HepG2 (cell line): ENCODE measurements around the gene S1PR3. TPM values are rescaled to one million over a fixed set of nuclear protein-coding genes. Genes with fewer than 3 reads are reported as not detected.

Source experiments
- ATAC-seq: fragments of 200-7000 bp; cut with Tn5 transposase; 3 replicates; pipeline ENCODE4 v1.9.1; 2020; ENCODE audit warnings: mild to moderate bottlenecking, moderate library complexity
- BruUV-seq: library from RNA; stranded (reverse); fragments of 400-500 nt; replicated peaks from 2 replicates; lab custom pipeline; 2021; lab: Mats Ljungman, UMichigan
- CTCF ChIA-PET: fragments of 300-600 bp; formaldehyde crosslinking; extraction: SDS; loops from one replicate; lab custom pipeline; 2021; ENCODE audit warnings: low total read pairs, inconsistent platforms, low intra/inter-chr PET ratio; lab: Yijun Ruan, JAX
- POLR2A ChIA-PET: fragments of 350-600 bp; sonication (Branson Sonifier 250); formaldehyde crosslinking; loops from one replicate; lab custom pipeline; 2020; ENCODE audit warnings: antibody characterized with exemption, inconsistent platforms; lab: Yijun Ruan, JAX
- DNase-seq: peaks from one replicate; pipeline ENCODE4 v3.0.0-alpha.2; 2015; ENCODE audit warnings: low spot score
- FAIRE-seq: peaks from 3 replicates; lab custom pipeline; 2011; peaks lifted over from hg19 to GRCh38; lab: Jason Lieb, UNC
- H2AFZ ChIP-seq: one replicate; pipeline ENCODE4 v1.6.1; 2011; ENCODE audit warnings: low read length, inconsistent platforms
- H3K27ac ChIP-seq: fragments of 300-600 bp; 3 replicates; pipeline ENCODE4 v1.8.0; 2011; ENCODE audit warnings: mixed run types, mild to moderate bottlenecking, mixed read lengths, low read length, inconsistent platforms; ENCODE audit not compliant: insufficient read depth; ENCODE audit errors: extremely low read length
- H3K27me3 ChIP-seq, 2 experiments: fragments of 200-600 bp in 1 of 2; 2 replicates in 1 of 2; 3 replicates in 1 of 2; pipeline versions ENCODE4 v1.6.0 to v1.8.0; 2011; ENCODE audit warnings: low read length in 2 of 2, mild to moderate bottlenecking in 2 of 2, moderate library complexity in 2 of 2, inconsistent platforms in 1 of 2; ENCODE audit not compliant: insufficient read depth in 2 of 2, control insufficient read depth in 1 of 2
- H3K36me3 ChIP-seq, 2 experiments: fragments of 200-600 bp in 1 of 2; replicated peaks in 1 of 2; 2 replicates in 1 of 2; 3 replicates in 1 of 2; pipeline versions ENCODE4 v1.5.1 to v1.8.0; 2011; ENCODE audit warnings: low read length in 2 of 2, inconsistent platforms in 1 of 2; ENCODE audit not compliant: insufficient read depth in 2 of 2, control insufficient read depth in 1 of 2
- H3K4me1 ChIP-seq: 2 replicates; pipeline ENCODE4 v1.5.1; 2012; ENCODE audit warnings: low read length, inconsistent platforms; ENCODE audit not compliant: insufficient read depth
- H3K4me2 ChIP-seq: 2 replicates; pipeline ENCODE4 v1.6.0; 2011; ENCODE audit warnings: low read depth, low read length, inconsistent platforms
- H3K4me3 ChIP-seq, 3 experiments: fragments of 200-600 bp in 1 of 3; sonication (generic), shearing (Covaris generic) in 1 of 3; replicated peaks in 1 of 3; 2 replicates each; pipeline ENCODE4 v1.5.1; 2011 to 2016; ENCODE audit warnings: low read length in 3 of 3, inconsistent platforms in 2 of 3, low read depth in 2 of 3, mild to moderate bottlenecking in 2 of 3, control low read depth in 1 of 3, mixed read lengths in 1 of 3; ENCODE audit not compliant: insufficient read depth in 1 of 3
- H3K79me2 ChIP-seq: one replicate; pipeline ENCODE4 v1.6.1; 2011; ENCODE audit warnings: low read length, inconsistent platforms; ENCODE audit not compliant: insufficient read depth
- H3K9ac ChIP-seq: 2 replicates; pipeline ENCODE4 v1.6.0; 2011; ENCODE audit warnings: mild to moderate bottlenecking, low read depth, low read length, inconsistent platforms; ENCODE audit not compliant: insufficient read depth
- H3K9me3 ChIP-seq: 2 replicates; pipeline ENCODE4 v1.5.1; 2012; ENCODE audit warnings: mild to moderate bottlenecking, low read length
- H4K20me1 ChIP-seq: 2 replicates; pipeline ENCODE4 v1.6.0; 2011; ENCODE audit warnings: inconsistent platforms, mild to moderate bottlenecking, low read length, moderate library complexity; ENCODE audit not compliant: insufficient read depth
- JUN ChIP-seq: sonication (generic); formaldehyde crosslinking; IDR thresholded peaks from 2 replicates; pipeline ENCODE4 v1.4.0; 2020; ENCODE audit warnings: mild to moderate bottlenecking, missing genetic modification reagents
- MAZ ChIP-seq, 2 experiments: sonication (generic) in 1 of 2; formaldehyde crosslinking in 1 of 2; IDR thresholded peaks; 2 replicates each; pipeline versions ENCODE4 v1.5.0 to v1.6.1; 2012 to 2020; ENCODE audit warnings: low read depth in 2 of 2, mild to moderate bottlenecking in 2 of 2, borderline replicate concordance in 1 of 2, improper control_type of control experiment in 1 of 2, low read length in 1 of 2, missing genetic modification reagents in 1 of 2, moderate library complexity in 1 of 2
- MXI1 ChIP-seq: IDR thresholded peaks from 3 replicates; pipeline ENCODE4 v1.6.1; 2012; ENCODE audit warnings: low read depth, low read length, inconsistent platforms, borderline replicate concordance
- PPARG ChIP-seq: conservative IDR thresholded peaks from 2 replicates; pipeline ENCODE4 v1.6.1; 2016; ENCODE audit warnings: missing biosample characterization, missing genetic modification reagents
- PRMT3 ChIP-seq: sonication (generic); formaldehyde crosslinking; IDR thresholded peaks from 2 replicates; pipeline ENCODE4 v1.8.1; 2022; ENCODE audit warnings: low read depth, mild to moderate bottlenecking, moderate library complexity, missing genetic modification reagents, borderline replicate concordance
- ZBTB7B ChIP-seq: sonication (generic); formaldehyde crosslinking; IDR thresholded peaks from 2 replicates; pipeline ENCODE4 v1.4.0; 2020; ENCODE audit warnings: missing genetic modification reagents
- ZNF230 ChIP-seq: sonication (generic); formaldehyde crosslinking; IDR thresholded peaks from 2 replicates; pipeline ENCODE4 v1.4.0; 2020; ENCODE audit warnings: mild to moderate bottlenecking, missing genetic modification reagents
- ZNF253 ChIP-seq: sonication (generic); formaldehyde crosslinking; IDR thresholded peaks from 2 replicates; pipeline ENCODE4 v1.8.0; 2022; ENCODE audit warnings: mild to moderate bottlenecking, missing genetic modification reagents, borderline replicate concordance
- ZNF335 ChIP-seq: sonication (generic); formaldehyde crosslinking; IDR thresholded peaks from 2 replicates; pipeline ENCODE4 v1.4.0; 2020; ENCODE audit warnings: missing genetic modification reagents
- WGBS: methylation state at CpG from one replicate; pipeline ENCODE4 v1.1.6; 2017; ENCODE audit warnings: low lambda C conversion rate; 5-methylcytosine and 5-hydroxymethylcytosine counted together
- in situ Hi-C: cut with HindIII; loops from 2 replicates; pipeline ENCODE4 v1.10.0; 2017; ENCODE audit warnings: low pct_unique_long_range_greater_than_20kb; ENCODE audit not compliant: extremely low pct_ligation_motif_present
- intact Hi-C: fragments of 100-400 bp; cut with micrococcal nuclease; formaldehyde crosslinking; loops from one replicate; pipeline ENCODE4 v1.10.0; 2022; ENCODE audit not compliant: unreplicated experiment
- polyA plus RNA-seq, 8 experiments: library from polyadenylated mRNA; depleted of rRNA in 3 of 8; stranded (reverse) in 7 of 8; unstranded in 1 of 8; fragments of >200 nt; fragmentation: Illumina TruSeq in 4 of 8; extraction: Trizol in 4 of 8; gene quantifications; 2 replicates each; pipeline versions ENCODE4 v1.2.1 to v1.2.3, GENCODE V29; 2011 to 2016; ENCODE audit warnings: low read depth in 4 of 8, missing spikeins in 1 of 8, mixed read lengths in 1 of 8; ENCODE audit not compliant: insufficient read depth in 1 of 8
- total RNA-seq, 5 experiments: library from RNA; depleted of rRNA; stranded (reverse); fragments of >200 nt; fragmentation: Illumina TruSeq; extraction: Trizol; gene quantifications; 2 replicates each; pipeline ENCODE4 v1.2.3, GENCODE V29; 2016; ENCODE audit warnings: low read depth in 1 of 5
- TF ChIP-seq, protein P1 (sequence below): sonication (generic); formaldehyde crosslinking; IDR thresholded peaks from 2 replicates; pipeline ENCODE4 v1.4.0; 2020; ENCODE audit warnings: missing genetic modification reagents

The S1PR3 gene
- total and polyA plus RNA-seq, 2 of the 13 experiments (the other 11 are each of a cell fraction or from before 2014, with no cell fraction given) = 0.02 TPM; not detected in 1

DNA sequence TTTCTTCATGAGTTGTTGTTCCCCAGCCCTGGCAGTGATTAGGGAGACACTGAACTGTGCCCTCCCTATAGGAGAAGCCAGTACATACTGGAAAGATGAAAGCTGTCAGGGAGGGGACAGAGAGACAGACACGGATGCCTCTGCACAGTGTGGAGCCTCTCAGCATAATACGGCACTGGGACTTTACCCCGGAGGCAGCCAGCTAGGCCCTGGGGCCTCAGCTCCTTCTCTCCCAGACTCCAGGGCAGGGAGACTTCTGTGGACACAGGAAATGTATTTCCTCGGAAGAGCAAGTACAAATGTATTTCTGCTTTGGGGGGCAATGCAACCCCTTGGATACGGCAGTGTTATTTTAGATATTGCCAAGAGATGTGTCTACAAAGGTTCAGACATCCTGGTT is 62.0 kb downstream of the S1PR3 start:
- Histone ChIP-seq H3K9ac (no peak overlapping the region), H3K9me3 (no peaks in the 10 kb centered on the region), H4K20me1 (no peaks in the 10 kb centered on the region), H3K27me3 (no peaks in the 10 kb centered on the region), H3K4me3 (no peak overlapping the region), H3K27ac (no peak overlapping the region), H3K79me2 (no peaks in the 10 kb centered on the region), H3K4me2 (no peak overlapping the region), H2AFZ (no peak overlapping the region)
- no TSS peak for BruUV-seq
- POLR2A ChIA-PET = no interaction called here
- FAIRE-seq = no peak
- 32% methylated on average over 5 of the region's 5 CpGs for WGBS
- intact Hi-C loops = no loop called here
- TF ChIP-seq JUN = no peak
- TF ChIP-seq, protein P1, sequence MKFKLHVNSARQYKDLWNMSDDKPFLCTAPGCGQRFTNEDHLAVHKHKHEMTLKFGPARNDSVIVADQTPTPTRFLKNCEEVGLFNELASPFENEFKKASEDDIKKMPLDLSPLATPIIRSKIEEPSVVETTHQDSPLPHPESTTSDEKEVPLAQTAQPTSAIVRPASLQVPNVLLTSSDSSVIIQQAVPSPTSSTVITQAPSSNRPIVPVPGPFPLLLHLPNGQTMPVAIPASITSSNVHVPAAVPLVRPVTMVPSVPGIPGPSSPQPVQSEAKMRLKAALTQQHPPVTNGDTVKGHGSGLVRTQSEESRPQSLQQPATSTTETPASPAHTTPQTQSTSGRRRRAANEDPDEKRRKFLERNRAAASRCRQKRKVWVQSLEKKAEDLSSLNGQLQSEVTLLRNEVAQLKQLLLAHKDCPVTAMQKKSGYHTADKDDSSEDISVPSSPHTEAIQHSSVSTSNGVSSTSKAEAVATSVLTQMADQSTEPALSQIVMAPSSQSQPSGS (CRISPR knock-in tag) = no peak
- no peak for TF ChIP-seq MAZ (IDR thresholded peaks at IDR 0.05; ENCODE audit: borderline replicate concordance, low read depth, low read length)
- no peak for TF ChIP-seq MAZ (CRISPR knock-in tag; IDR thresholded peaks at IDR 0.05; ENCODE audit: low read depth)
- TF ChIP-seq PRMT3 (CRISPR knock-in tag) = no peak
- TF ChIP-seq MXI1 = no peak
- TF ChIP-seq ZNF253 (CRISPR knock-in tag) = no peak
- TF ChIP-seq ZBTB7B (CRISPR knock-in tag) = no peak
- TF ChIP-seq ZNF335 (CRISPR knock-in tag) = no peak
- TF ChIP-seq ZNF230 = no peak
- TF ChIP-seq PPARG (CRISPR knock-in tag) = no peak
- TF ChIP-seq, all 625 proteins: peak for 0
- Histone ChIP-seq H3K36me3 (no peaks in the 10 kb centered on the region), H3K4me1 (no peaks in the 10 kb centered on the region)
- CTCF ChIA-PET = no interaction called here
- ATAC-seq (no peak), DNase-seq (no peak)
- in situ Hi-C loops = no loop called here

Other genes with a start within 250 kb of the S1PR3 start
- 0.89 and 1.1 TPM in 2 replicates for gene SHC3, start 187.3 kb downstream of the S1PR3 start, total RNA-seq (2016; rRNA removed; fragmentation: Illumina TruSeq; extraction: Trizol)
- 0.09 and 0.12 TPM in 2 replicates for gene SHC3, start 187.3 kb downstream of the S1PR3 start, polyA plus RNA-seq (2011; rRNA removed)